Hepatocyte (in vitro differentiated cells): ENCODE data around the gene BLNK. TPM values are rescaled to one million over a fixed set of nuclear protein-coding genes. Genes with fewer than 3 reads are reported as not detected.

ENCODE experiments used
- DNase-seq: peaks from one replicate; pipeline ENCODE4 v3.0.0-alpha.2; 2016; ENCODE audit warnings: low spot score
- H2AFZ ChIP-seq: fragments of 200-600 bp; sonication (generic); 2 replicates; pipeline ENCODE4 v1.6.0; 2016; ENCODE audit warnings: antibody characterized with exemption, mild to moderate bottlenecking
- H3K27ac ChIP-seq: fragments of 200-600 bp; sonication (generic); 2 replicates; pipeline ENCODE4 v1.5.1; 2016; ENCODE audit warnings: mild to moderate bottlenecking
- H3K27me3 ChIP-seq: fragments of 200-600 bp; sonication (generic); 2 replicates; pipeline ENCODE4 v1.6.1; 2016
- H3K36me3 ChIP-seq: fragments of 200-600 bp; sonication (generic); replicated peaks from 2 replicates; pipeline ENCODE4 v1.5.1; 2016; ENCODE audit warnings: low read depth; ENCODE audit not compliant: insufficient read depth
- H3K4me1 ChIP-seq: fragments of 200-600 bp; sonication (generic); 2 replicates; pipeline ENCODE4 v1.5.1; 2016; ENCODE audit warnings: mild to moderate bottlenecking, moderate library complexity; ENCODE audit not compliant: insufficient read depth
- H3K4me2 ChIP-seq: fragments of 200-600 bp; sonication (generic); 2 replicates; pipeline ENCODE4 v1.6.0; 2016
- H3K4me3 ChIP-seq: fragments of 200-600 bp; sonication (generic); 2 replicates; pipeline ENCODE4 v1.5.1; 2016; ENCODE audit warnings: mild to moderate bottlenecking
- H3K79me2 ChIP-seq: fragments of 200-600 bp; sonication (generic); 2 replicates; pipeline ENCODE4 v1.6.0; 2017; ENCODE audit warnings: mild to moderate bottlenecking
- H3K9me2 ChIP-seq: fragments of 200-600 bp; sonication (generic); replicated peaks from 2 replicates; pipeline ENCODE4 v1.6.0; 2017; ENCODE audit warnings: mild to moderate bottlenecking; ENCODE audit not compliant: insufficient read depth
- H3K9me3 ChIP-seq: fragments of 200-600 bp; sonication (generic); 2 replicates; pipeline ENCODE4 v1.5.1; 2016; ENCODE audit warnings: low read depth, mild to moderate bottlenecking
- H4K20me1 ChIP-seq: fragments of 200-600 bp; sonication (generic); 2 replicates; pipeline ENCODE4 v1.6.0; 2016; ENCODE audit warnings: mild to moderate bottlenecking; ENCODE audit not compliant: insufficient read depth, poor library complexity, severe bottlenecking
- CTCF ChIP-seq: fragments of 200-600 bp; sonication (generic); IDR thresholded peaks from 2 replicates; pipeline ENCODE4 v1.5.1; 2016; ENCODE audit warnings: antibody characterized with exemption, mild to moderate bottlenecking; ENCODE audit not compliant: poor library complexity
- EZH2 ChIP-seq: fragments of 200-600 bp; sonication (generic); IDR thresholded peaks from 2 replicates; pipeline ENCODE4 v1.6.1; 2016; ENCODE audit warnings: antibody characterized with exemption, mild to moderate bottlenecking, borderline replicate concordance
- EZH2phosphoT487 ChIP-seq: fragments of 200-600 bp; sonication (generic); IDR thresholded peaks from one replicate; pipeline ENCODE4 v1.6.1; 2018; ENCODE audit warnings: antibody characterized with exemption, mild to moderate bottlenecking, low read depth, moderate library complexity; ENCODE audit not compliant: unreplicated experiment, severe bottlenecking
- WGBS: methylation state at CpG from one replicate; pipeline ENCODE4 v1.1.6; 2016; ENCODE audit warnings: low lambda C conversion rate; ENCODE audit errors: missing lambda C conversion rate; 5-methylcytosine and 5-hydroxymethylcytosine counted together
- polyA plus RNA-seq: library from polyadenylated mRNA; unstranded; fragments of >200 nt; fragmentation: Nextera tagmentation; extraction: Ambion mirVana; gene quantifications from 2 replicates; pipeline ENCODE4 v1.2.1, GENCODE V29; 2016
- total RNA-seq: library from RNA; depleted of rRNA; stranded (reverse); fragments of >200 nt; gene quantifications from 2 replicates; pipeline ENCODE4 v1.2.3, GENCODE V29; 2014

Gene BLNK
- total and polyA plus RNA-seq, 2 experiments from 2014 or later: 6.3 to 6.9 TPM

GRCh38 chr10:96268341-96268909 is 2.9 kb downstream of the BLNK start:
- Histone ChIP-seq H4K20me1 (no peaks in the 10 kb centered on the region), H3K27me3 (no peaks in the 10 kb centered on the region), H3K4me2 (peak overlapping the region; percentile 63), H3K36me3 (no peaks in the 10 kb centered on the region), H2AFZ (no peak overlapping the region), H3K9me2 (no peaks in the 10 kb centered on the region), H3K27ac (no peak overlapping the region), H3K4me3 (no peak overlapping the region), H3K9me3 (no peaks in the 10 kb centered on the region), H3K79me2 (peaks cover 15% of the 10 kb centered on the region), H3K4me1 (peaks cover 35% of the 10 kb centered on the region)
- no peak for DNase-seq
- 71% methylated on average over 2 of the region's 2 CpGs for WGBS
- no peak for TF ChIP-seq EZH2
- no peak for TF ChIP-seq CTCF
- no peak for TF ChIP-seq EZH2phosphoT487

- H2AFZ ChIP-seq: no peak overlapping the region
- H3K79me2 ChIP-seq: peaks cover 15% of the 10 kb centered on the region
- no peak overlapping the region for H3K27ac ChIP-seq
- TF ChIP-seq EZH2 (no peak), EZH2phosphoT487 (no peak), CTCF (no peak)
- H3K4me1 ChIP-seq: peaks cover 32% of the 10 kb centered on the region
- WGBS: 73% methylated on average over 4 of the region's 4 CpGs
- H3K4me3 ChIP-seq: no peak overlapping the region
- no peaks in the 10 kb centered on the region for H4K20me1 ChIP-seq
- H3K4me2 ChIP-seq: no peak overlapping the region
- H3K36me3 ChIP-seq: no peaks in the 10 kb centered on the region
- no peaks in the 10 kb centered on the region for H3K9me3 ChIP-seq
- DNase-seq: peak; percentile 44
- no peaks in the 10 kb centered on the region for H3K27me3 ChIP-seq
- no peaks in the 10 kb centered on the region for H3K9me2 ChIP-seq
Observed at GRCh38 chr10:96267234-96267705, 4.1 kb downstream of the BLNK start.

- no peaks in the 10 kb centered on the region for H4K20me1 ChIP-seq
- no peak overlapping the region for H3K27ac ChIP-seq
- 79% methylated on average over 6 of the region's 6 CpGs for WGBS
- no peaks in the 10 kb centered on the region for H3K9me2 ChIP-seq
- peaks cover 27% of the 10 kb centered on the region for H3K4me1 ChIP-seq
- H3K4me2 ChIP-seq: no peak overlapping the region
- no peaks in the 10 kb centered on the region for H3K36me3 ChIP-seq
- H3K27me3 ChIP-seq: no peaks in the 10 kb centered on the region
- no peak overlapping the region for H2AFZ ChIP-seq
- no peak for DNase-seq
- no peaks in the 10 kb centered on the region for H3K9me3 ChIP-seq
- H3K4me3 ChIP-seq: no peak overlapping the region
- TF ChIP-seq EZH2: no peak
- no peak for TF ChIP-seq EZH2phosphoT487
- no peak for TF ChIP-seq CTCF
- H3K79me2 ChIP-seq: peaks cover 15% of the 10 kb centered on the region
Observed at GRCh38 chr10:96266118-96266770, 5.1 kb downstream of the BLNK start.
